Dedifferentiated amniotic fluid mesenchymal stem cell (primary cell): Measurements from ENCODE around the gene SLC19A1.
"Not testable (repeated sequence)": the region's sequence is repeated elsewhere in the genome, so short reads cannot be mapped to it uniquely, and the experiment has no call there.

Experiments
- DNase-seq: peaks from one replicate; pipeline ENCODE4 v3.0.0-alpha.2; 2016; ENCODE audit errors: extremely low spot score

SLC19A1 gene

DNA sequence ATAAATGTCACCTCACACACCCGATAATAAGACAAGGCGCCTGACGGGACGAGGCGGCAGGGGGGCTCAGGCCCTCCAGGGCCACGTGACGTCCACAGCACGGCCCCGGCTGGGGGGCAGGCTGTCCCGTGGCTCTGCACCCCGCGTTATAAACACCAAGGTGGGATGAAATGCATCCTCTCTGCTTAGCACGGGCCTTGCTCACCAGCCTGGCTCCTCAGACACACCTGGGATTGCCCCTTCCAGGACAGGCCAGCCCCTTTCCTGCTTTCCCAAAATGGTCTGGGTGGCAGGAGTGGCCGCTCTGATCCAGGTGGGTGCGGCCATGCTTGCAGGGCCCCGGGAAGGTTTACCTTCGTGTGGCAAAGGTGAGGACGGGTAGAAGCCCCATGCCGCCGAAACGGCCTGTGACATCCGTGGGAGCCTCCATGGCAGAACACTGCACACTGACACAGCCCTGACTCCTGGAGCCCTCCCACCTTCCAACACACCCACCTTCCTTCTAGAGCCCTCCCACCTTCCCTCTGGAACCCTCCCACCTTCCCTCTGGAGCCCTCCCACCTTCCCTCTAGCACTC, 35.9 kb downstream of the SLC19A1 start:
- DNase-seq = no peak

GRCh38 chr21:45505416-45506021, 36.7 kb downstream of the SLC19A1 start:
- DNase-seq = no peak

GRCh38 chr21:45504516-45505415, 37.5 kb downstream of the SLC19A1 start:
- DNase-seq = no peak

DNA sequence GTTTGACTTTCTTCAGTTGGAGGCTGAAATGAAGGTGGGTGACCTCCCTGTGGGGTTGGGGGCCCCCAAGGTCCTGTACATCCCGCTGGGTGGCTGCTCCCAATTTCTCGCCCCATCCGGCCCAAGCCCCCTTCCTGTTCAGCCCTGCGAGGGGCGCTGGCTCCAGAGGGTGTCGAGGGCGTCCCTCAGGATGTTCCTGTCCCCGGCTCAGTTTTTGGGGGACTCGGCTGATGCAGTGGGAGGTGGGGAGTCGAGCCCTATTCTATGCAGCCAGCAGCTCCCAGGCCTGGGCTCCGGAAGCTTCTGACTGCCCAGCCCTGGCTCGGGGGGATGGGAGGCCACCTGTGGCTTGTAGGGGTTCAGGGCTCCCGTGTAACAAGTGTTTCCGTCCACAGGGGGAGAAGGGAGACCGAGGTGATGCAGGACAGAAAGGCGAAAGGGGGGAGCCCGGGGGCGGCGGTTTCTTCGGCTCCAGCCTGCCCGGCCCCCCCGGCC, 38.2 kb downstream of the SLC19A1 start:
- no peak for DNase-seq

DNA sequence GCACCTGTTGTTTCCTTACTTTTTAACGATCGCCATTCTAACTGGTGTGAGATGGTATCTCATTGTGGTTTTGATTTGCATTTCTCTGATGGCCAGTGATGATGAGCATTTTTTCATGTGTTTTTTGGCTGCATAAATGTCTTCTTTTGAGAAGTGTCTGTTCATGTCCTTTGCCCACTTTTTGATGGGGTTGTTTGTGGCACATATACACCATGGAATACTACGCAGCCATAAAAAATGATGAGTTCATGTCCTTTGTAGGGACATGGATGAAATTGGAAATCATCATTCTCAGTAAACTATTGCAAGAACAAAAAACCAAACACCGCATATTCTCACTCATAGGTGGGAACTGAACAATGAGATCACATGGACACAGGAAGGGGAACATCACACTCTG, 39.0 kb downstream of the SLC19A1 start:
- not testable (repeated sequence) for DNase-seq

GRCh38 chr21:45502600-45502999, 39.6 kb downstream of the SLC19A1 start:
- DNase-seq = no peak

GRCh38 chr21:45502006-45502345, 40.3 kb downstream of the SLC19A1 start:
- DNase-seq = no peak

DNA sequence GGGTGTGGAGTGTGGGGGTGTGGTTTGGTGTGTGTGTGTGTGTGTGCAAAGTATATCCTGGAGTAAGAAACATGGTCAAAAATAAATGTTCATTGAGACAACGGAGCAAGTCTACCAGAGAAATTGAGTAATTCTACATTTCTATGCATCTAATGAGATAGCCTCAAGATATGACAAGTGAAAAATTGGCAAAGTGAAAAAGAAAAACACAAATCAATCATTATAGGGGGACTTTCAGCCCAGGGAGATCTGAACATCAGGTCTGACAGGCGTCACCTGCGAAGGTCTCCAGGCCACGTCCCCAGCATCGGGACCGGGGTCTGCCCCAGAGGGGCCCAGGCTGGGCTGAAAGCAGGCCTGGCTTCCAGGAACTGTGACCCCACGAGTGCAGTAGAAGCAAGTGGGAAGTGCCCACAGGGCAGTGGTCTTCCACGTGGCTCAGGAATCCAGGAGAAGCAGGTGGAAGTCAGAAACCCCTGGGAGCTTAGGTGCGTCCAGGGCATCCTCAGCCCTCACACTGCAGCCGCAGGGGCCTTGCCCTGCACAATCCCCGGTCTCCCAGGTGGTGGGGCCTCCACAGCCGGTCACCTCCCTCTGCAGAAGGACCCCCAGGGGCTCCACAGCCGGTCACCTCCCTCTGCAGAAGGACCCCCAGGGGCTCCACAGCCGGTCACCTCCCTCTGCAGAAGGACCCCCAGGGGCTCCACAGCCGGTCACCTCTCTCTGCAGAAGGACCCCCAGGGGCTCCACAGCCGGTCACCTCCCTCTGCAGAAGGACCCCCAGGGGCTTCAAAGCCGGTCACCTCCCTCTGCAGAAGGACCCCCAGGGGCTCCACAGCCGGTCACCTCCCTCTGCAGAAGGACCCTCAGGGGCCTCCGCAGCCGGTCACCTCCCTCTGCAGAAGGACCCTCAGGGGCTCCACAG, 40.9 kb downstream of the SLC19A1 start:
- not testable (repeated sequence) for DNase-seq

DNA sequence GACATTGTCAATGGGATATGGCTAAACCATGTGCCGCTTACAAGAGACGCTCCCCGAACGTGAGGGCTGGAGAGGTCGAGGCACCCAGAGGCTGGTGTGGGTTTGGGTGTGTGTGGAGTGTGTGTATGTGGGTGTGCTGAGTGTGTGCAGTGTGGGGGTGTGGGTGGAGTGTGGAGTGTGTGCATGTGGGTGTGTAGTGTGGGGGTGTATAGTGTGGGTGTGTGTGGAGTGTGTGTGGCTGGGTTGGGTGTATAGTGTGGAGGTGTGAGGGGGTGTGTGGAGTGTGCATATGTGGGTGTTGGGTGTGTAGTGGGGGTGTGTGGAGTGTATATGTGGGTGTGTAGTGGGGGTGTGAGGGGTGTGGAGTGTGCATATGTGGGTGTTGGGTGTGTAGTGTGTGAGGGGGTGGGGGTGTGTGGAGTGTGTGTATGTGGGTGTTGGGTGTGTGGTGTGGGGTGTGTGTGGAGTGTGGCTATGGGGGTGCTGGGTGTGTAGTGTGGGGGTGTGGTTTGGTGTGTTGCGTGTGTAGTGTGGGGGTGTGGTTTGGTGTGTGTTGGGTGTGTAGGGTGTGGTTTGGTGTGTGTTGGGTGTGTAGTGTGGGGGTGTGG, 42.2 kb downstream of the SLC19A1 start:
- no peak for DNase-seq

DNA sequence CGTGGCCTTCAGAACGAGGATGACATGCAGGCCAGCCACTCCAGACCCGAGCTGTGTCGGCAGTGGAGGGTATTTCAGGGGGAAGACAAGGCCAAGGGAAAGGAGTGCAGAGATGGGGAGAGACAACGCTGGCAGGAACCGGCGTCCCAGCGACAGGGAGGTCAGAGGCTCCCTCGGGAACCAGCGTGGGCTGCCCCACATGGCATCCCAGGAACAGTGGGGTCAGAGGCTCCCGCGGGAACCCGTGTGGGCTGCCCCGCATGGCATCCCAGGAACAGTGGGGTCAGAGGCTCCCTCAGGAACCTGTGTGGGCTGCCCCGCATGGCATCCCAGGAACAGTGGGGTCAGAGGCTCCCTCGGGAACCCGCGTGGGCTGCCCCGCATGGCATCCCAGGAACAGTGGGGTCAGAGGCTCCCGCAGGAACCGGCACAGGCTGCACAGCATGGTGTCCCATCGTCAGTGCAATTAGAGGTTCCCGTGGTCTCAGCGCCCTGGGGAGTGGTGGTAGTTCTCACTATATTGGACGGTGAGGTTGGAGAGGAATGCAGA, 43.0 kb downstream of the SLC19A1 start:
- DNase-seq = no peak

GRCh38 chr21:45498646-45499000, 43.6 kb downstream of the SLC19A1 start:
- DNase-seq = no peak

- DNase-seq = no peak
These were observed 44.2 kb downstream of the SLC19A1 start for GRCh38 chr21:45497846-45498645.

GRCh38 chr21:45496968-45497845, 45.0 kb downstream of the SLC19A1 start:
- no peak for DNase-seq

GRCh38 chr21:45496151-45496967, 45.9 kb downstream of the SLC19A1 start:
- DNase-seq = no peak

DNA sequence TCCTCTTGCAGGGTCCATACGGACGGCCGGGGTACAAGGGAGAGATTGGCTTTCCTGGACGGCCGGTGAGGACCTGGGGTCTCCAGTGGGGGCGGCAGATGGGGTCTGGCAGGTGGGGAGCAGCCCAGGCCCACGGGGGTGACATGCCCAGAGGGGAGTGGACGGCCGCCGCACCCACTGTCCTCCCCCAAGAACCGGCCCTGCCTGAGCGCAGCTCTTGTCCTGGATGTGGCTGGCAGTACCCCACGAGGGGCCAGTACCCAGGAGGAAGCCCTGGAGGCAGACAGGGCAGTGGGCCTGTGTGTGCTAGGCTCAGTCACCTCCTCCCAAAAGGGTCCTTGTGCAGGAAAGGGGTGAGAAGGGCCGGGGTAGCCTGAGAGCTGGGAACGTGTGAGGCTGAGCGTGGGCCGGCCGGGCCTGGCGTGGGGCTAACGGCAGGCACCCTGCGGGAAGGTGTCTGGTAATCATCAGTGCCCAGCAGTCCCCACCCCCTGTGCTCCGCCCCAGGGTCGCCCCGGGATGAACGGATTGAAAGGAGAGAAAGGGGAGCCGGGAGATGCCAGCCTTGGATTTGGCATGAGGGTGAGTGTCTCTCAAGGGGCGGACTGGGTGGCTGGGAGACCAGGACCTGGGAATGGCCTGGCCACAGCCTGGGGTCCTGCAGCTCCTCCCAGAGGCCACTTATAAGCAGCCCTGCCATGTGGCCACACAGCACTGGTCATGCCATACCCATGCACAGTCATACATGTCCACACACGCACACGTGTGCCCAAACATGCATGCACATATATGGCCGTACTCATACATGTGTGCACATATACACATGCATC, 47.2 kb downstream of the SLC19A1 start:
- DNase-seq = no peak

- no peak for DNase-seq
These were observed 47.9 kb downstream of the SLC19A1 start for GRCh38 chr21:45494135-45494850.
